ENCODE data around the gene LAMTOR3.
"Not testable (repeated sequence)": the region's sequence is repeated elsewhere in the genome, so short reads cannot be mapped to it uniquely, and the experiment has no call there.

The LAMTOR3 gene

GRCh38 chr4:99834569-99834968 lies 59.7 kb downstream of the LAMTOR3 start:
- no peak for DNase-seq (ENCODE audit: low read depth, low spot score)
- H3K9ac ChIP-seq (ENCODE audit: insufficient read length, low read depth), result no peak overlapping the region
- no peaks in the 10 kb centered on the region for H3K9me3 ChIP-seq (ENCODE audit: insufficient read depth, low read length)
- H3K36me3 ChIP-seq (ENCODE audit: insufficient read depth, insufficient read length, low read length), result no peaks in the 10 kb centered on the region
- no peaks in the 10 kb centered on the region for H3K27me3 ChIP-seq (ENCODE audit: insufficient read depth, insufficient read length)
- no peak overlapping the region for H3K4me3 ChIP-seq (ENCODE audit: insufficient read length, low read depth)
- H3K4me1 ChIP-seq (ENCODE audit: insufficient read depth, insufficient read length), result no peaks in the 10 kb centered on the region
- TF ChIP-seq YY1 (IDR thresholded peaks at IDR 0.05; ENCODE audit: insufficient read depth, insufficient read length), result no peak
- no peak for TF ChIP-seq ZNF274 (IDR thresholded peaks at IDR 0.05; ENCODE audit: low read depth, low read length)
- TF ChIP-seq SUZ12 (IDR thresholded peaks at IDR 0.05; ENCODE audit: extremely low read depth, insufficient read depth, insufficient read length), result no peak

GRCh38 chr4:99833756-99834155 lies 60.5 kb downstream of the LAMTOR3 start:
- H3K36me3 ChIP-seq (ENCODE audit: insufficient read depth, insufficient read length, low read length), result no peaks in the 10 kb centered on the region
- no peaks in the 10 kb centered on the region for H3K9me3 ChIP-seq (ENCODE audit: insufficient read depth, low read length)
- H3K4me3 ChIP-seq (ENCODE audit: insufficient read length, low read depth), result no peak overlapping the region
- no peaks in the 10 kb centered on the region for H3K27me3 ChIP-seq (ENCODE audit: insufficient read depth, insufficient read length)
- no peaks in the 10 kb centered on the region for H3K4me1 ChIP-seq (ENCODE audit: insufficient read depth, insufficient read length)
- TF ChIP-seq ZNF274 (IDR thresholded peaks at IDR 0.05; ENCODE audit: low read depth, low read length) (no peak), SUZ12 (IDR thresholded peaks at IDR 0.05; ENCODE audit: extremely low read depth, insufficient read depth, insufficient read length) (no peak), YY1 (IDR thresholded peaks at IDR 0.05; ENCODE audit: insufficient read depth, insufficient read length) (no peak)
- H3K9ac ChIP-seq (ENCODE audit: insufficient read length, low read depth), result no peak overlapping the region
- no peak for DNase-seq (ENCODE audit: low read depth, low spot score)

- TF ChIP-seq ZNF274 (IDR thresholded peaks at IDR 0.05; ENCODE audit: low read depth, low read length) (no peak), YY1 (IDR thresholded peaks at IDR 0.05; ENCODE audit: insufficient read depth, insufficient read length) (no peak), SUZ12 (IDR thresholded peaks at IDR 0.05; ENCODE audit: extremely low read depth, insufficient read depth, insufficient read length) (no peak)
- Histone ChIP-seq H3K4me3 (ENCODE audit: insufficient read length, low read depth) (no peak overlapping the region), H3K36me3 (ENCODE audit: insufficient read depth, insufficient read length, low read length) (no peaks in the 10 kb centered on the region), H3K9ac (ENCODE audit: insufficient read length, low read depth) (no peak overlapping the region), H3K4me1 (ENCODE audit: insufficient read depth, insufficient read length) (no peaks in the 10 kb centered on the region), H3K9me3 (ENCODE audit: insufficient read depth, low read length) (no peaks in the 10 kb centered on the region), H3K27me3 (ENCODE audit: insufficient read depth, insufficient read length) (no peaks in the 10 kb centered on the region)
- no peak for DNase-seq (ENCODE audit: low read depth, low spot score)
These were observed 61.5 kb downstream of the LAMTOR3 start for GRCh38 chr4:99832758-99833157.

GRCh38 chr4:99832321-99832720 lies 61.9 kb downstream of the LAMTOR3 start:
- DNase-seq (ENCODE audit: low read depth, low spot score), result no peak
- Histone ChIP-seq H3K36me3 (ENCODE audit: insufficient read depth, insufficient read length, low read length) (no peaks in the 10 kb centered on the region), H3K4me3 (ENCODE audit: insufficient read length, low read depth) (no peak overlapping the region), H3K4me1 (ENCODE audit: insufficient read depth, insufficient read length) (no peaks in the 10 kb centered on the region), H3K27me3 (ENCODE audit: insufficient read depth, insufficient read length) (no peaks in the 10 kb centered on the region), H3K9ac (ENCODE audit: insufficient read length, low read depth) (no peak overlapping the region), H3K9me3 (ENCODE audit: insufficient read depth, low read length) (no peaks in the 10 kb centered on the region)
- TF ChIP-seq SUZ12 (IDR thresholded peaks at IDR 0.05; ENCODE audit: extremely low read depth, insufficient read depth, insufficient read length) (no peak), ZNF274 (IDR thresholded peaks at IDR 0.05; ENCODE audit: low read depth, low read length) (no peak), YY1 (IDR thresholded peaks at IDR 0.05; ENCODE audit: insufficient read depth, insufficient read length) (no peak)

GRCh38 chr4:99830051-99830450 lies 64.2 kb downstream of the LAMTOR3 start:
- not testable (repeated sequence) for DNase-seq (ENCODE audit: low read depth, low spot score); H3K9me3 ChIP-seq (ENCODE audit: insufficient read depth, low read length); H3K4me3 ChIP-seq (ENCODE audit: insufficient read length, low read depth); H3K9ac ChIP-seq (ENCODE audit: insufficient read length, low read depth); H3K4me1 ChIP-seq (ENCODE audit: insufficient read depth, insufficient read length); H3K36me3 ChIP-seq (ENCODE audit: insufficient read depth, insufficient read length, low read length); H3K27me3 ChIP-seq (ENCODE audit: insufficient read depth, insufficient read length)

- Histone ChIP-seq H3K4me1 (ENCODE audit: insufficient read depth, insufficient read length) (no peaks in the 10 kb centered on the region), H3K36me3 (ENCODE audit: insufficient read depth, insufficient read length, low read length) (no peaks in the 10 kb centered on the region), H3K27me3 (ENCODE audit: insufficient read depth, insufficient read length) (no peaks in the 10 kb centered on the region), H3K9me3 (ENCODE audit: insufficient read depth, low read length) (no peaks in the 10 kb centered on the region), H3K4me3 (ENCODE audit: insufficient read length, low read depth) (no peak overlapping the region), H3K9ac (ENCODE audit: insufficient read length, low read depth) (no peak overlapping the region)
- no peak for DNase-seq (ENCODE audit: low read depth, low spot score)
- TF ChIP-seq ZNF274 (IDR thresholded peaks at IDR 0.05; ENCODE audit: low read depth, low read length) (no peak), SUZ12 (IDR thresholded peaks at IDR 0.05; ENCODE audit: extremely low read depth, insufficient read depth, insufficient read length) (no peak), YY1 (IDR thresholded peaks at IDR 0.05; ENCODE audit: insufficient read depth, insufficient read length) (no peak)
These were observed 65.8 kb downstream of the LAMTOR3 start for GRCh38 chr4:99828477-99828876.

All from NT2/D1 (cell line).